ENCODE results near the gene TM7SF2. TPM values are rescaled to one million over a fixed set of nuclear protein-coding genes. Genes with fewer than 3 reads are reported as not detected.
A peak's percentile ranks its signal among the peaks of the same experiment; 100 is the strongest.

TM7SF2 gene
- total RNA-seq, 2 experiments from 2014 or later, result 20.0 to 20.4 TPM

DNA sequence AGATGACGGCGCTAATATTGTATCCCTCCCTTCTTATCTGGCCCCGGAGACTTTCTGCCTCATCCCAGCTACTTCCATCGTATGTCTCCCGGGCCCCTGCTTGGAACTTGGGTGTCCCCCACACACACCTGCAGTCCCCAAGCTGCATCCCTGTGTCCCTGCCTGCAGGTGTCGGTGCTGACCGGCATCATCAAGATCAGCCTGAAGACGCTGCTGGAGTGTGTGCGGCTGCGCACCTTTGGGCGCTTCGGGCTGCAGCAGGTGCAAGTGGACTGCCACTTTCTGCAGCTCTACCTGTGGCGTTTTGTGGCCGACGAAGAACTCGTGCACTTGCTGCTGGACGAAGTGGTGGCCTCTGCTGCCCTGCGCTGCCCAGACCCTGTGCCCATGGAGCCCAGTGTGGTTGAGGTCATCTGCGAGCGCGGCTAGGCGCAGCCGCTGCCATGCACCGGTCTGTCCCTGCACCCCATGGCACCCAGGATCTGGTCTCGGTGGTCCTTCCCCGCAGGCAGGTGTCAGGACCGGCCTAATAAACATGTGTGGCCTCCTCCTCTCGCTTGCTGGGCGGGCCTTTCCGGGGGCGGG is 421 bp upstream of the TM7SF2 start:
- TF ChIP-seq, protein P1, sequence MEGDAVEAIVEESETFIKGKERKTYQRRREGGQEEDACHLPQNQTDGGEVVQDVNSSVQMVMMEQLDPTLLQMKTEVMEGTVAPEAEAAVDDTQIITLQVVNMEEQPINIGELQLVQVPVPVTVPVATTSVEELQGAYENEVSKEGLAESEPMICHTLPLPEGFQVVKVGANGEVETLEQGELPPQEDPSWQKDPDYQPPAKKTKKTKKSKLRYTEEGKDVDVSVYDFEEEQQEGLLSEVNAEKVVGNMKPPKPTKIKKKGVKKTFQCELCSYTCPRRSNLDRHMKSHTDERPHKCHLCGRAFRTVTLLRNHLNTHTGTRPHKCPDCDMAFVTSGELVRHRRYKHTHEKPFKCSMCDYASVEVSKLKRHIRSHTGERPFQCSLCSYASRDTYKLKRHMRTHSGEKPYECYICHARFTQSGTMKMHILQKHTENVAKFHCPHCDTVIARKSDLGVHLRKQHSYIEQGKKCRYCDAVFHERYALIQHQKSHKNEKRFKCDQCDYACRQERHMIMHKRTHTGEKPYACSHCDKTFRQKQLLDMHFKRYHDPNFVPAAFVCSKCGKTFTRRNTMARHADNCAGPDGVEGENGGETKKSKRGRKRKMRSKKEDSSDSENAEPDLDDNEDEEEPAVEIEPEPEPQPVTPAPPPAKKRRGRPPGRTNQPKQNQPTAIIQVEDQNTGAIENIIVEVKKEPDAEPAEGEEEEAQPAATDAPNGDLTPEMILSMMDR (IDR thresholded peaks at IDR 0.05), result no peak
- intact Hi-C loops (cut with DNase I, micrococcal nuclease), result loop anchor here in 1 of 2 experiments (5.0 to 10.0 kb wide), 2 partner anchors 309 to 414 kb away; partner anchors contain the start of genes MAP4K2 and SCYL1
- Mint-ChIP-seq H3K9me3 (no peaks in the 10 kb centered on the region), H3K36me3 (ENCODE audit: low read depth) (peaks cover 32% of the 10 kb centered on the region), H3K4me1 (ENCODE audit: low read depth) (peaks cover 36% of the 10 kb centered on the region), H3K27ac (peak overlapping the region; percentile 92), H3K4me3 (peak overlapping the region; percentile 95), H3K27me3 (no peaks in the 10 kb centered on the region)
- POLR2A ChIA-PET, result interaction anchor here (0.6 to 6.5 kb wide), 16 partner anchors 10 to 461 kb away, joined by 3 to 91 read pairs (median 6); partner anchors contain the start of genes ARL2, CDC42EP2, CDCA5 and FAM89B
- peak overlapping the region; percentile 81 for H3K4me3 ChIP-seq (ENCODE audit: low read length)
- H3K9me3 ChIP-seq (ENCODE audit: control insufficient read depth in 1 of 2, insufficient read depth in 1 of 2, low read length in 2 of 2), result no peaks in the 10 kb centered on the region
- CTCF ChIA-PET, result interaction anchor here (0.8 to 4.1 kb wide), 12 partner anchors 9 to 98 kb away, joined by 3 to 58 read pairs (median 10); partner anchors contain the start of genes ARL2, CAPN1, FAU and MRPL49
- H3K4me1 ChIP-seq (ENCODE audit: insufficient read depth, low read length), result peaks cover 57% of the 10 kb centered on the region
- H3K27me3 ChIP-seq (ENCODE audit: control insufficient read depth in 1 of 2, insufficient read depth in 2 of 2, low read length in 2 of 2), result no peaks in the 10 kb centered on the region
- peaks cover 35% of the 10 kb centered on the region for H3K36me3 ChIP-seq (ENCODE audit: insufficient read depth, low read length)
- H3K27ac ChIP-seq (ENCODE audit: low read depth in 1 of 2, low read length in 2 of 2), result no peak overlapping the region
- DNase-seq (no peak), ATAC-seq (ENCODE audit: poor library complexity) (no peak)

- H3K4me1 ChIP-seq (ENCODE audit: insufficient read depth, low read length), result peaks cover 70% of the 10 kb centered on the region
- intact Hi-C loops (cut with DNase I, micrococcal nuclease), result loop anchor here (2.0 to 10.0 kb wide), 3 partner anchors 68 to 412 kb away; partner anchors contain the start of genes CAPN1 (in 1 of the 2), MAP4K2 (in 1 of the 2) and SCYL1 (in 1 of the 2)
- Mint-ChIP-seq H3K36me3 (ENCODE audit: low read depth) (peaks cover 35% of the 10 kb centered on the region), H3K4me3 (peak overlapping the region; percentile 95), H3K9me3 (no peaks in the 10 kb centered on the region), H3K4me1 (ENCODE audit: low read depth) (peaks cover 41% of the 10 kb centered on the region), H3K27me3 (no peaks in the 10 kb centered on the region), H3K27ac (peak overlapping the region; percentile 92)
- TF ChIP-seq, protein P1 (IDR thresholded peaks at IDR 0.05), result peak; percentile 82
- no peaks in the 10 kb centered on the region for H3K9me3 ChIP-seq (ENCODE audit: control insufficient read depth in 1 of 2, insufficient read depth in 1 of 2, low read length in 2 of 2)
- peak overlapping the region; percentile 81 for H3K4me3 ChIP-seq (ENCODE audit: low read length)
- ChIA-PET CTCF (interaction anchor here (0.5 to 4.1 kb wide), 9 partner anchors 9 to 99 kb away, joined by 3 to 58 read pairs (median 4); partner anchors contain the start of genes ARL2, CAPN1, FAU and MRPL49), POLR2A (interaction anchor here (0.8 to 6.5 kb wide), 14 partner anchors 9 to 459 kb away, joined by 3 to 91 read pairs (median 6); partner anchors contain the start of genes CDC42EP2, CDCA5, FAM89B and FAU)
- H3K36me3 ChIP-seq (ENCODE audit: insufficient read depth, low read length), result peaks cover 24% of the 10 kb centered on the region
- ATAC-seq (ENCODE audit: poor library complexity), result peak; percentile 51
- peak; percentile 64 to 88 (median 76) for DNase-seq
- H3K27me3 ChIP-seq (ENCODE audit: control insufficient read depth in 1 of 2, insufficient read depth in 2 of 2, low read length in 2 of 2), result no peaks in the 10 kb centered on the region
- H3K27ac ChIP-seq (ENCODE audit: low read depth in 1 of 2, low read length in 2 of 2), result peak overlapping the region; percentile 62 to 68
Measured at GRCh38 chr11:65112546-65113360, 1.1 kb downstream of the TM7SF2 start.

DNA sequence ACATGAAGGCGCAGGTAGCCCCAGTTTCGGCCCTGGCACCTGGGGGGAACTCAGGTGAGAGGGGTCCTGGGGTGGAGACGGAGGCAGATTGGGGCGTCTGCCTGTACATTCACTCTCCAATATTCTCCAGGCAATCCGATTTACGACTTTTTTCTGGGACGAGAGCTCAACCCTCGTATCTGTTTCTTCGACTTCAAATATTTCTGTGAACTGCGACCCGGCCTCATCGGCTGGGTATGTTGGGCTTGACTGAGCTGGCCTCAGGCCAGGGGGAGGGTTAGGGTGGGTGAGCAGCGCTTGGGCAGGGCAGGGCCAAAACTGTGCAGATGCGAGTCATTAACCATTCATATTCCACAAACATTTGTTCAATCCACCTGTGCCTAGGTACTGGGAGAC is 1.7 kb downstream of the TM7SF2 start:
- H3K36me3 ChIP-seq (ENCODE audit: insufficient read depth, low read length), result peaks cover 25% of the 10 kb centered on the region
- Mint-ChIP-seq H3K27me3 (no peaks in the 10 kb centered on the region), H3K36me3 (ENCODE audit: low read depth) (peaks cover 40% of the 10 kb centered on the region), H3K27ac (peak overlapping the region; percentile 92), H3K9me3 (no peaks in the 10 kb centered on the region), H3K4me1 (ENCODE audit: low read depth) (peaks cover 45% of the 10 kb centered on the region), H3K4me3 (peak overlapping the region; percentile 95)
- H3K27ac ChIP-seq (ENCODE audit: low read depth in 1 of 2, low read length in 2 of 2), result peak overlapping the region in 1 of 2 donors; percentile 68
- H3K9me3 ChIP-seq (ENCODE audit: control insufficient read depth in 1 of 2, insufficient read depth in 1 of 2, low read length in 2 of 2), result no peaks in the 10 kb centered on the region
- H3K27me3 ChIP-seq (ENCODE audit: control insufficient read depth in 1 of 2, insufficient read depth in 2 of 2, low read length in 2 of 2), result no peaks in the 10 kb centered on the region
- ChIA-PET POLR2A (interaction anchor here (1.3 to 6.5 kb wide), 7 partner anchors 8 to 335 kb away, joined by 6 to 91 read pairs (median 11); partner anchors contain the start of genes CDCA5, FAU, MRPL49 and SAC3D1), CTCF (interaction anchor here (0.5 to 4.1 kb wide), 7 partner anchors 8 to 100 kb away, joined by 3 to 58 read pairs (median 4); partner anchors contain the start of genes ARL2, FAU, MRPL49 and VPS51)
- TF ChIP-seq, protein P1 (IDR thresholded peaks at IDR 0.05), result no peak
- H3K4me3 ChIP-seq (ENCODE audit: low read length), result peak overlapping the region; percentile 81
- ATAC-seq (ENCODE audit: poor library complexity) (no peak), DNase-seq (no peak)
- intact Hi-C loops (cut with DNase I, micrococcal nuclease), result loop anchor here (2.0 to 10.0 kb wide), 3 partner anchors 67 to 411 kb away; partner anchors contain the start of genes CAPN1 (in 1 of the 2), MAP4K2 (in 1 of the 2) and SCYL1 (in 1 of the 2)
- peaks cover 75% of the 10 kb centered on the region for H3K4me1 ChIP-seq (ENCODE audit: insufficient read depth, low read length)
